Posterior vena cava (tissue), 2 donors: Measurements from ENCODE around the gene TSPAN9. TPM values are rescaled to one million over a fixed set of nuclear protein-coding genes. Genes with fewer than 3 reads are reported as not detected.

Experiments used
- DNase-seq: peaks from one replicate; pipeline ENCODE4 v3.0.0-alpha.2; 2020; ENCODE audit warnings: low spot score
- intact Hi-C, 2 donors: fragments of 100-400 bp; cut with DNase I; formaldehyde crosslinking; loops; one replicate each; pipeline versions ENCODE4 v1.14.1 to v1.14.2; 2022 to 2023
- total RNA-seq, 2 donors: library from RNA; stranded (reverse); fragmentation: NEBNext Ultra II Directional; extraction: Animal tissue kit (Norgen Biotek cat#: 25700); gene quantifications; one replicate each; pipeline ENCODE4 v1.2.1, GENCODE V29; 2021
- donor health status: DM: yes; HTN: yes; CAD: no.
- donor health status: DM: yes; HTN: yes; CAD: no.

TSPAN9 gene
- total RNA-seq, 2 donors from 2014 or later = 34.2 to 38.5 TPM

DNA sequence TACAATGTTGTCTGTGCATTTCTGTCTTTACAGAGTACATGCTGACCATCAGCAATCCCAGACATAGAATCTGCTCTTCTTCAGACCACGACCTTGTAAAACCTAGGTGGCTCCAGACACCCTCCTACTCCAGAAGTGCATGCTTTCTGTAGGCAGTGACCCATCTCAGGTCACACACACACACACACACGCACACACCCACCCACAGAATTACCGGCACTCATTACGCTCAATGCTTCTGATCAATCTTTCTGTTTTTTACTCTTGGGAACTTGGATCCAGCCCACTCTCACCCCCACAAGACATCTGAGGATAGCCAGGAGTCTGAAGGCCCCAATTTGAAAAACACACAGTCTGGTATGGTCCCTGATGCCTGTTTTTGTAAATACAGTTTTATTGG is 7.5 kb upstream of the TSPAN9 start:
- DNase-seq = no peak
- intact Hi-C loops = loop anchor here (5.0 to 10.0 kb wide), 3 partner anchors 133 to 205 kb away; no protein-coding TSS in a partner anchor

DNA sequence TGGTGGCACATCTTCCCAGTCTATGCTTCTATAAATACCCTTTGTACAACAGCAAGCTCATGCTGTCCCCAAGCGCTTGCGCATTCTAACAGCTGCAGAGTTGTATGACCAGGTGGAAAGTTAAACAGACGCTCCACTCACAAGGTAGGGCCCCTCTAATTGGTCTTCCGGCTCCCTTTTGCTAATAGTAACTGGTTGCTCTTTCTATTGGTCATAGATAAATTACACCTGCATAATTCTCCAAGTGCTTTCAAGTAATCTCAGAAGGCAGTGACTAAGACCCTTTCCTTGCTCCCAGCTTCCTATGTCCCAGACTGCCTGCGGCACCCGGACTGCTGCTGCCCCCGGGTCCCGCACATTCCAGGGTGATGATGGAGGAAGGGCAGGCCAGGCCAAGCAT is 6.1 kb upstream of the TSPAN9 start:
- intact Hi-C loops = loop anchor here (5.0 to 10.0 kb wide), 3 partner anchors 131 to 204 kb away; no protein-coding TSS in a partner anchor
- DNase-seq = peak; percentile 38

DNA sequence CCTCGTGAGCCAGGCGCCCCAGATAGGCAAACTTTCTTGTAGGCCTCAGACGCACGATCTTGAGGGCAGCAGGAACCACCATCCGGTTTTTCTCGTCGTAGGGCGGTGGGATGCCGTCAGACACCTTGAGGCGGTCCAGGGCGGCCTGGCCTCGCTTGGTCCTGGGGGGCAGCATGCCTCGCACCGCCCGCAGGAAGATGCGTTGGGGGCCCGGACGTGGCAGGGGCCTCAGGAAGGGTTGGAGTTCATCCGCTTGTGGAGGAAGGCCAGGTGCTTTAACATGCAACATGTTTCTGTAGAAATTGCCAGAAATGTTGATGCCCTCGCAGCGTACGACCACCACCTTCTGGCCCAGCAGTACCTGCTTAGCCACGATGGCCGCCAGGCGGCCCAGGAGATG is 5.5 kb upstream of the TSPAN9 start:
- intact Hi-C loops = loop anchor here (5.0 to 10.0 kb wide), 3 partner anchors 131 to 203 kb away; no protein-coding TSS in a partner anchor
- peak; percentile 79 for DNase-seq

DNA sequence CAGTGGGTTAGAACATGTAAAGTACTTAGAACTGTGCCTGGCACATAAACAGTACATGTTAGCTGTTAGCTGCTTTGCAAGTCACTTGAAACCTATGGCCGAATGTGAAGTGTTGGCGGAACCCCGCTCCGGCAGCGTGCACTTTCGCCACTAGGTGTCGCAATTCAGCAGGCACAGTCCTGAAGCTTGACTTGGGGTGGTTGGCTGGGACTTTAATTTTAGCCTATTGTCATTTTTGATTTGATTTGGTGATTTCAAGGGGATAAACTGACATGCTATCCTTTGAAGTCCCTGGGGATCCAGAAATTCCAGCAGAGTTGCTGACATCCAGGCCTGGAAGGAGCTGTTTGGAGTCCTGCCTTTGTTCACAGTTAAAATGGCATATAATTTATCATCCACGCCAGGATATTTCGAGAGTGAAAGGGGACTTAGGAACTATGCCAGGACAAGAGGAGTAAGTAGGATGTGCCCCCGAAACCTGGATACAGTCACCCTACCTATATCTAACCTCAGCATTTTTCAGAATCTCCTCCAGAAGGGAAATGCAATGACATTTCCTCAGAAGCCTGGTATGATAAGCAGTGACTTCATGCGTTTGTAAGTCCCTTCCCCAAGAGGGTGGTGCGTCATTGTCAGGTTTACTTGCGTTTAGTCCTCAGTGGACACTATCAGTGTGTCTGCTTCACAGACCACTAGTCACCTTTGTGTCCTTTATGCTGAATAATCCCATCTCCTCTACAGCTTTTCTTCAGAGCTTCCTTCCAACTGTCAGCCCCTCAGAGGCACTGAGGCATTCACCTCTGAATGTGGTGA is 3.5 kb upstream of the TSPAN9 start:
- DNase-seq = peak; percentile 94
- intact Hi-C loops = loop anchor here (5.0 to 10.0 kb wide), 3 partner anchors 129 to 201 kb away; no protein-coding TSS in a partner anchor

DNA sequence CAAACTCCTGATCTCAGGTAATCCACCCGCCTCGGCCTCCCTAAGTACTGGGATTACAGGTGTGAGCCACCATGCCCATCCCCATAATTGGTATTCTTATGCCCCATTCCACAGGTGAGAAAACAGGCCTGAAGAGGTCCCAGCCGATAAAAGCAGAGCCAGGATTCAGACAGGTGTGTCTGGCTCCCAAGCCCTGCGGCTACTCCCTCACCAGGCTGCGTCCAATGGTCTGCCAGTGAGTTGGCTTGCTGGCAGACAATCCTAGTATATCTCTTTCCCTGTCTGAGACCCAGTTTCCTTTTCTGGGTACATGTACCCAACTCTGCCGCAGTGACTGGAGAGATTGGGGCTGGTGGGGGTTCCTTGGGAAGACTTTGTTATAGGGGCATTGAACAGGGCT is 1.9 kb upstream of the TSPAN9 start:
- intact Hi-C loops = loop anchor here (5.0 to 10.0 kb wide), 2 partner anchors 42 to 199 kb away; no protein-coding TSS in a partner anchor
- peak; percentile 56 for DNase-seq

DNA sequence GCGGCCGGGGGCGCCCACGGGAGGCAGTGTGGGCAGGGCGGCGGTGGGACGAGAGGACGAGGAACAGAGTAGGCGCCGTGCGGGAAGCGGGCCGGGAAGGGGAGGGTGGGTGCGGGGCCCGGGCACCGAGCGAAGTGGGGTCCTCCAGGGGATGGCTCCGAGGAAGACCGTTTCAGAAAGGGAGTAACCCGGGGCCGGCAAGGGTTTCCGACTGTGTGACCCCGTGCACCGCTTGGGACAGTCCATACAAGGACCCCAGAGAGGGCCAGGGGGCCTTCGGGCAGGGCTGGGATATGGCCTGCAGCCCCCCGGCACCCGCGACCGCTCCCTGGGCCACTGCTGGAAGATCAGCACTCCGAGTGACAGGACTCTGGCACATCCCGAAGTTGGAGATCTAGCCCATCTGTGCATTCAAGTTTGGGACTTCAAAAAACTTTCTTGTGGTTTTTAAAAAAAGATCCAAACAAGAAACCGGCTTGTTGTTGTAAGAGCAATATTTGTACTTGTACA is 448 bp downstream of the TSPAN9 start:
- intact Hi-C loops = loop anchor here (5.0 to 10.0 kb wide), 2 partner anchors 40 to 197 kb away; no protein-coding TSS in a partner anchor
- peak; percentile 80 for DNase-seq

DNA sequence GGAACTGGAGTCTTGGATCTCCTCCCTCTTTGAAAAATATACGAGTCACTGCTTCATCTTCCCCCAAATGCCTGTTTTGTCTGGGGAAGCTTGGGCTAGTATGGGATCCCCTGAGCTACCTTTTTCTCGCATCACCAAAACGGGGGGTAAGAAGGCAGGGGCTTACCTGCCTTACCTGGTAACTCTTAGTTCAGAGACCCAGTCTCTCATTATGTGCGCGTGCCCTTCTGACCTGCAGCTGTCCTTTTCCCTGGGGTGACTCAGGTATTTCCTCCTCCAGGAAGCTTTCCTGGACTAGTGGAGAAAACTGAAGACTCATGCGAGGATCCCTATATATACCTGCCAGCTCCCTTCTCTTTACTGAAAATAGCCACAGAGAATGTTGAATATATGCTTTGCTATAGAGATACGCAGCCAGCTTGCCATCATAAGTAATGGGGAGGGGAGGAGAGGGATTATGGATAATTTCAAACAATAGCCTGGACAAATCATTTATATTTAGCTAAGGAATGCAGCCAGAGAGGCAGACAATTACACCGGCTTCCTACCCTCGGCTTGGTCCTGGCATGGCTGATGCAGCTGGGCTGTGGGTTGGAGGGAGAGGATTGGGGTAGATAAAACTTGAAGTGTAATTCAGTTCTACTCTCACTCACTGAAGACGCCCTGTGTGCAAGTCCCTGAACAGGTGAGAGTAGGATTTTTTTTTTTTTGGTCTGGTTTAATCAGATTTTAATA is 1.1 kb downstream of the TSPAN9 start:
- intact Hi-C loops = loop anchor here (5.0 to 10.0 kb wide), 2 partner anchors 39 to 197 kb away; no protein-coding TSS in a partner anchor

DNA sequence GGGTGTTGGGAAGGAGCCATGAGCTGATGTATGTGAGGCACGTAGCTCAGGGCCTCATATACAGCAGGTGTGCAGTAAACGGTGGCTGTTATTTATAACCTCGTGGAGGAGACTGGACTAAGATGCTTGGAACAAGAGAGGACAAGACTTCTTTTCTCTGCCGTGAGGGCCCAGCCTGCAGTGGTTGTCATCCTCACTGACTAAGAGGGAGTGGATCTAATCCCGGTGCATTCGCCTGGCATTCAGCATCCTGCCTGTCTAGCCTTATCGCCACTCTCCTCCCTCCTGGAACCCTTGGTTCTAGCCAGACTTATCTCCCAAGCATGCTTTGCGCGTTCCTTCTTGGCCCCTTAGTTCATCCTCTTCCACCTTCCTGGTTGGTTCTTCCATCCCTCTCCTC is 3.9 kb downstream of the TSPAN9 start:
- no peak for DNase-seq
- intact Hi-C loops = no loop called here

More for the DNA sequence above, 1.1 kb downstream of the TSPAN9 start:
- DNase-seq = no peak

DNA sequence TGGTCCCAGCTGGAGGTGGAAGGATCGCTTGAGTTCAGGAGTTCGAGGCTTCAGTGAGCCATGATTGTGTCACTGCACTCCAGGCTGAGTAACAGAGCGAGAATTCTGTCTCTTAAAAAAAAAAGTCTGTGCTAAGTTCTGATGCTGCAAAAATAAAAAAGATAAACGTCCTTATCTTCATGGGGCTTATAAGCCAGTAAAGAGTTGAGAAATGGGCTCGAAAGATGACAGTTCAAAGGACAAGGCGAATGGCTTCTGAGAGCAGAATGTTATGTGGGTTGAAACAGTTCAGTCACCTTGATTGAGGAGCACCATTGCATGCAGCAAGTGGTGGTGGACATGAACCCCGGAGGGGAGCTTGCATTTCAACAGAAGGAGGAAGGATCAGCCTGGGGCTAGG is 4.7 kb downstream of the TSPAN9 start:
- no peak for DNase-seq
- intact Hi-C loops = no loop called here

DNA sequence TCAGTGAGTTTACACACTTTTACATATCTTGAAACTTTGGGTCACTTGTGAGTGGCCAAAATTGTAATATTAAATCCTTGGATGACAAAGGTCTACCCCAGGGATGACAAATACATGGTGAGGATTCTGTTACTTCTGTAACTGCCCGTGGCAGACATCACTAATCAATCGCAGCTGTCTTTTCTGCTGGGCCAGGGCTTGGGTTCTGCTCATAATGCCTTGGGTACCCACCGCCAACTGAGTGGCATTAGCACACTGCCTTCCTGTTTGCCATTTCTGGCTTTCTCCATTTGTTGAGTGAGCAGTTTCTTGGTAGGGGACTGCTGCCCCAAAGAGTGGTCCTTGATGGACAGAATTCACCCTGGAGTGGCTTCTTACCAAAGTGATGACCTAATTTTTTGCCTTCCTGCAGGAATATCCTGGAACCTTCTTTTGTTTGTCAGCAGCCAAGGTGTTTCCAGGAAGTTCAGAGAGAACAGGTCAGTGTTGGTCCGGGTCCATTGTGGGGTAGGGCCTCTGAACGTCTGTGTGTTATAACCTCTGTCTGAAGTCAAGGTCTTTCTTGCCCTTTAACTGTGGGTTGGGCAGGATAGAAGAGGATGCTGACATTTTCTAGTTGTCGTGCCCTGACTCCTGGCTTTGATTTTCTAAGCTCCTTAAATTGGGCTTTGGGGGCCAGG is 6.2 kb downstream of the TSPAN9 start:
- peak; percentile 62 for DNase-seq
- intact Hi-C loops = no loop called here

DNA sequence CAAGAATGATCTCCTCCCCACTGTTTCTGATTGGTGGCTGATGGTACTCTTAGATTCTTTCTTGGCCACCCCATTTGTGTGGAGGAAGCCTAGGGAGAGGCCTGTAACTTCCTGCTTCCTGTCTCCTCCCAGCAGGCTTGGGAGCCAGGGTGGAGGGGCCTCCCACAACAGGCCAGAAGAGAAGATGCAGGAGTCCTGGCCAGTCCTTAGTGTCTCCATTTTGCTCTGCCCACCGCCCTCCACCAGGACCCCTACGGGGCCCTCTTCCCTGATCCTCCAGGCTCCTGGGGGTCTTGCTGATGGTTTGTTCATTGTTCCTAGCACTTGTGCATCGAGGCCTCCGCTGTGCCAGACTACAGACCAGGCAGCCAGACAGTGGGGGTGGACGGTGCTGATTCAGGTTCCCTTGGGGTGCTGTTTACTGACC is 6.8 kb downstream of the TSPAN9 start:
- intact Hi-C loops = no loop called here
- peak; percentile 62 for DNase-seq

DNA sequence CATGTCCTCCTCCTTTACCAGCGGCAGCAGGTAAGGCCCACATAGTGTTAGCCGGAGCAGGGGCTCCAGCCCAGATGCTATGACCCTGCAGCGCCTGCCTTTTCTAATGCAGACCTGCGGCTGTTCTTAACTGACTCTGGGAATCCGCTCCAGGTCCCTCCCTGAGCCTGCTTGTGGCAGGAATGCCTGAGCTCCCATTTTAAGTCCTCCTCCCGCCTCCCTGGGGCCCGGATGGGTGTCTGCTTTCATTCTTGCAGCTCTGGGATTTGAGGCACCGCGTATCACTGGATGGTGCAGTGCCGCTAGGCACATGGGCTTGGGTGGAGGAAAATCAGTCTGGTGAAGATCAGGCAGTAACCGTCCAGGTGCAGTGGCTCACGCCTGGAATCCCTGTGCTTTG is 7.6 kb downstream of the TSPAN9 start:
- DNase-seq = peak; percentile 68
- intact Hi-C loops = no loop called here

DNA sequence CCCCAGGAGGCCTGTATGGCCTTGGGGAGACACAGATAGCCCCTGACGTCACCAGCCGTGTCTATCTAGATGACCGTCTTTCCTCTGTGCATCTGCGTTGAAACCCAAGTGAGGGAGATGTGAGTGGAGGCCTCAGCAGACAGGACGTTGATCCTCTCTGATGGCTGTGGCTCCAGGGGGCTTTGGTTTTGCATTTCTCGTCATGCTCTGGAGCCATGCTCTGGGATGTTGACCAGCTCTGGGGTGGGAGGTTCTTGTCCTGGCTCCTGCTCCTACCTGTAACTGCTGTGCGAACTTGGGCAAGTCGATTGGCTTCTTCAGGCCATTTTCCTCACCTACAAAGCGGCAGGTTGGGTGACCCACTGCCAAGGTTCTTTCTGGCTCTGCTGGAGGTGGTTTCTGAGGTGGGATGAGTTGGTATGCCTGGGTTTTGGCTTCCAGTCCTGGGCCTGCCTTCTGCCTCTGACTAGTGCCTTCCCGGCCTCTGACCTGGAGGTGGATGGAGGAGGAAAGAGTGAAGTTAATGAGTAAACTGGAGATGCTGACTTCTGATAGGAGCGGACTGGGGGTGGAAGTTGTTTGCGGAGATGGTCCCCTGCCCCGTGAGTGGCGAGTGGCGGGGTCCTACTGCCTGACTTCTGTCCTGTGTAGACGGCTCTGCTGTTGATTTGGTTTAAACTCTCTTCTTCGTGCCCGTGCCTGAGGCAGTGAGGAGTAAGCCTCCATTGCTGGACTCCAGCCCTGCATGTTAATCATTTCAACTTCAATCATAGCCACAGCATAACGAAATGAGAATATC is 8.4 kb downstream of the TSPAN9 start:
- DNase-seq = peak; percentile 58
- intact Hi-C loops = no loop called here

DNA sequence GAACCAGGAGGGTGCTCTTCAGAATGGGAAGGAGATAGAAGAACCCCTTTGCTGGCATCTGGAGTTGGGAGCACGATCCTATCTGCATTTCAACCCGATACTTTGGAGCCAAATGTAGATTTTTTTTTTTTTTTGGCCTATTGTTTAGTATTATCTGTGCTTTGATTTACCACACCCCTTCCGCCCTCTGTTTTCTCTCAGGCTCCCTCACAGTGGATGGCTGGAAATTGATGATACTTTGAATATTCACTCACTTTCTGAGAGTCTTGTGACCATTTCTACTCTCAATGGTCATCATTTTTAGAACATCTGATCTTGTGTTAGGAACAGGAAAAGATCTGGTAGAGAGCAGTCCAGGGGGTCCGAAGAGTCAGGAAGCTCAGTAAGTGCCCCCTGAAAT is 9.0 kb downstream of the TSPAN9 start:
- intact Hi-C loops = no loop called here
- DNase-seq = no peak

DNA sequence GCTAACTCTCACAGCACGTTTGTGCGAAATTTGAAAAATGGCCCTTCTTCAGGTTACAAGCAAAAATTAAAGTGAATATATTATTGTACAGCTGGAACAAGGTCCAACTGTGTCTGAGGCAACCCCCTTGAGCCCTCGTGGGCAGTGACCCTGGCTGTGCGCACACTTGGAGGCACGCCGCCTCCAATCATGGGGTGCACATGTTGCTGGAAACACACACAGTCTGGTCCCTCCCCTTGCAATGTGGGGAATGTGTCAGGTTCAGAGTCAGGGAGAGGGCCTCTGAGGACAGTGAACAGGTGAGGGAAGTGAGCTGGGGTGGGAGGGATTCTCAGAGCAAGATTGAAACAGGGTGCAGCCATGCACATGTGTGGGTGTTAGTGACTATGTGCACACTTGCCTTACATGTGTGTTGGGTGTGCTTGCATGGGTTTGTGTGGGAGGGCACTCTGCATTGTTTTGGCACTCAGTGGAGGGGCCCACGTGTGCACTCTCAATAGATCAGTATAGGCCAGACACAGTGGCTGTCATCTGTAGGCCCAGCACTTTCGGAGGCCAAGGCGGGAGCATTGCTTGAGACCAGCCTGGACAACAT is 9.6 kb downstream of the TSPAN9 start:
- DNase-seq = peak; percentile 56
- intact Hi-C loops = no loop called here

DNA sequence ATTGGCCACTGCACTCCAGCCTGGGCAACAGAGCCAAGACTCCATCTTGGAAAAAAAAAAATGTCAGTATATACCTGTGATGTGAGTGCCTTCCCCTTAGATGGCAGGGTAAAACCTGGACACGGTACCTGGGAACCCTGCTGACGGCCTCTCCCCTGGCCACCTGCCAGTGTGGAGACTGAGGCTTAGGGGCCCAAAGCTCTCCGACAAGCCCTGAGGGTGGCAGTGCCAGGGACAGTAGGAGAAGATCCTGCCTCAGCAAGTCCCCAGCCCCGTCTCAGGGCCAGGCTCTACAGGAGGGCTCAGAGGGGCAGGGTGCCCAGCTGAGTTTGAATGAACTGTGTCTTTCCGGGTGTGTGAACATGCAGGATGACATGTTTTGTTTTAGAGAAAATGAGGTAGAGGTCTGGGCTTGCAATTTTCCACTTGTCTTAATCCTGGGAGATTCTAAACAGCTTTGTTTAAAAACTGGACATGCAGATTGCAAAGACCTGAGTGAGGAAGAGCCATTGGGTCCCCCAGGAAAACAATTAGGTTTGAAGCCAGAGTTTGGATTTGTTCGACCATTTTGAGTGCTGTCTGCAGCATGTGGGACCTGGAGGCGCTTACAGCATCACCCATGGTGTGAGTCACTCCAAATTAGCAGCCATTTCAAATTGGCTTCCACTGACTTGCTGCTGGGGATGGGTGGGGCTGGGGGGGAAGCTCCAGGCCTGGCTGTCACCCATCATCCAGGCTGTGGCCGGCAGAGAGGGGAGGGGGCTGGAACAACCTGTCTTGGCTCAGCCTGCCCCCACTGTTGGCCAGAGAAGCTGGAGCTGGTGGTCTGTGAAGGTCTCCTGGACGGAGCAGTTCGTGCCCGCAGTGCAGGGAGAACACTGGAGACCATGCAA is 10.8 kb downstream of the TSPAN9 start:
- intact Hi-C loops = no loop called here

DNA sequence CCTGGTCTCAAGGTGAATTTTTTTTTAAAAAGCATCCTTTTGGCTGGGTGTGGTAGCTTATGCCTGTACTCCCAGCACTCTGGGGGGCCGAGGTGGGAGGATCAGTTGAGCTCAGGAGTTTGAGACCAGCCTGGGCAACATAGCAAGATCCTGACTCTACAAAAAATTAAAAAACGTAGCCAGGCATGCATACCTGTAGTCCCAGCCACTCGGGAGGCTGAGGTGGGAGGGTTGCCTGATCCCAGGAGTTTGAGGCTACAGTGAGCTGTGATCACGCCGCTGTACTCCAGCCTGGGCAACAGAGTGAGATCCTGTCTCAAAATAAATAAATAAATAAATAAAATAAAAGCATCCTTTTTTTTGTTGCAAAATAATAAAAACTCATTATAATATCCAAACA is 12.4 kb downstream of the TSPAN9 start:
- DNase-seq = no peak

More for the DNA sequence above, 10.8 kb downstream of the TSPAN9 start:
- DNase-seq = peak; percentile 62

More for the DNA sequence above, 12.4 kb downstream of the TSPAN9 start:
- intact Hi-C loops = no loop called here
